GM19351 (cell line): Measurements from ENCODE around the gene CYP51A1.
"Not testable (repeated sequence)": the region's sequence is repeated elsewhere in the genome, so short reads cannot be mapped to it uniquely, and the experiment has no call there.

ENCODE experiments used
- ATAC-seq: cut with Tn5 transposase; IDR thresholded peaks from one replicate; pipeline ENCODE4 v1.9.1; 2021; ENCODE audit warnings: mild to moderate bottlenecking, moderate library complexity; ENCODE audit not compliant: unreplicated experiment

CYP51A1 gene

DNA sequence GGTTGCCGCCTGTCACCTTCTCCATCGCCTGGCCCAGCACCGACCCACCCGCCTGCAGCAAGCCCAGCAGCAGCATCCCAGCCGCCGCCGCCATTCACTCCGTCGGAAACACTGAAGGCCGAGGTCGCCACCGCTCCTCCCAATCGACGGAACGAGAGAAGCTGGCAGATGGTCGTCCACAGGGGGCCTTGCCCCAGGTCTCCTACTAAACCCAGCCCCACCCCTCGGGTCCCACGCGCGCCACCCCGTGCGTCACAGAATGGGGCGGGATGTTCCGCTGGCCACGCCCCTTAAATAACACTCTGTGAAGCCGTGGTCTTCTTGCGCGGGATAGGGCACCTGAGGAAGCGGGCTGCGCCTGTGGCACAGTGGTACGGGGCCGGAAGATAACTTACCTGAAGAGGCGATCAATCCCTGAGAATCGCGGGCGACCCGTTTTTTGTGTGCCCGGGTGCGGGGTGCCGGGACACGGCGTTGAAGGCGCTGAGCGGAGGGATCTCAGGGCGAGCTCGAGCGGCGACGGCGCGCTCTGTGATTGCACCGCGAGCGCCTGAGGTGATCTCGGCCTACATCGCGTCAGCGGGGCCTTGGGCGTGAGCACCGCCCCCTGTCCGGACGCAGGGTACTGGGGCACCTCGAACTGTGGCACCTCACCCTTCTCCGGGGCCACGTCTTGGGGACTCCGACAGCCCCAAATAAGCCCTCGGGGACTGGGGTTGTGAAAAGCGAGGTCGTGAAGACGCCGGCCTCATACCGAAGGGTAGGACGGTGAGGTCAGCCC lies at the start of gene CYP51A1:
Gene CYP51A1, minus strand, starts transcription at position 207 of the 781 bp plus-strand sequence. Its CDS starts 113 bp downstream, at position 94.
- peak; percentile 86 for ATAC-seq

DNA sequence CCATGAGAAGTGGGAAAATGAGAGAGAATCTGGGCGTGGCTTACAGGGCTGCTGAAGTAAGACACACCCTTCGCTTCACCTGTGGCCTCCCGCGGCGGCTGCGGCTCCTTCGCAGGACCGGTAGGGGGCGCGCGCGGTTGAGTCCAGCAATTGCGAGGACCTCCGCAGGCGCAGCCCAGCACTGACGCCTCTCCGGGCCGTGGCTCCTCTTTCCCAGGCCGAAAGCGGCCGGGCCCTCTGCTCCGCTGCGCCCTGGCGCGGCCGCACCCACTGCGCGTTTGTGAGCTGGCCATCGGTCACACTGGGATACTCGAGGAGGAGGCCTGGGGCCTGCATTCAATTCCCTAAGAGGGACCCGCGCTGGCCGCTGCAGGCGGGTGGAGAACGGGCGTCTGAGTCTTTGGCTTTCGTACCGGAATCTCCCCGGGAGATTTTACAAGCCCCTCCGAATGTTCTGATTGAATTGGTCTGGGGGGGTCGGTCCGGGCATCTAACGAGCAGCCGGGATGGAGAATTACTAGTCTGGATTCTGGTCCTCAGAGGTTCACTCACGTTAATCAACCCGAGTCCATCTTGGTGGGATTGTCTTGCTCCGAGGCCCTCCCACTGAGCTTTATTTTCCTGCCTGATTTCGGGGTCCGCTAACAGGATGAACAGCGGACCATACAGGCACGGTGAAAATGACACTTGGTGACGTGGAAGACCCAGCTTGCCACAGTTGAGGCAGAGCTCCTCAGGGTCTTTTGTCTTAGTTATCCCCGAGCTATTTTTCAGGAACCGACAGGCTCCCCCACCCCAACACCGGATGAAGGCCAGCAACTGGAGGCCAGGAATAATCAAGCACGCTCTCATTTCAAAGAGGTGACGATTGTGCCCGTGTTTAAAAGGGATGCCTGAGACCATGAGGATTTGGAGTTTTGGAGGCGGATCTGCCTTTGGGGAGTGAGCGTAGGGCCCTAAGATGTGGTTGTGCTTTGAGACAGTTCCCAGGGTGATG lies 44.9 kb upstream of the CYP51A1 start, which contains the start of gene LRRD1:
Gene LRRD1, minus strand, starts transcription at position 215 of the 997 bp plus-strand sequence. CDS start 13,940 bp downstream, outside the sequence.
- peak; percentile 100 for ATAC-seq

- ATAC-seq = no peak
Measured at GRCh38 chr7:92177362-92177761, 43.1 kb upstream of the CYP51A1 start.

- not testable (repeated sequence) for ATAC-seq
Measured at GRCh38 chr7:92169529-92169928, 35.3 kb upstream of the CYP51A1 start.

- no peak for ATAC-seq
Measured at GRCh38 chr7:92161271-92161670, 27.0 kb upstream of the CYP51A1 start.

- peak; percentile 87 for ATAC-seq
Measured at GRCh38 chr7:92158660-92159575, 24.6 kb upstream of the CYP51A1 start.

DNA sequence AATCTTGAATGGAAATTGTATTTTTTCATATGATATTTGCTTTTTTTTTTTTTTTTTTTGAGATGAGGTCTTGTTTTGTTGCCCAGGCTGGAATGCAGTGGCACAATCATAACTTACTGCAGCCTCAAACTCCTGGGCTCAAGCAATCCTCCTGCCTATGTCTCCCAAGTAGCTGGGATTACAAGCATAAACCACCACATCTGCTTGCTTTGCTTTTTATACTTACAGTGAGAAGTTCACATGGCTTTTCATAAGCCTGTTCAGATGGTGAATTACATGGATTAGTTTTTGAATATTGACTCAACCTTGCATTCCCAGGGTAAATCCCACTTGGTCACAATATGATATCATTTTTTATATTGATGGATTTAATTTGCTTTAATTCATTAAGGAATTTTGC lies 22.7 kb upstream of the CYP51A1 start:
- ATAC-seq = no peak

- no peak for ATAC-seq
Measured at GRCh38 chr7:92155108-92155739, 20.9 kb upstream of the CYP51A1 start.

- ATAC-seq = no peak
Measured at GRCh38 chr7:92150450-92151017, 16.3 kb upstream of the CYP51A1 start.

DNA sequence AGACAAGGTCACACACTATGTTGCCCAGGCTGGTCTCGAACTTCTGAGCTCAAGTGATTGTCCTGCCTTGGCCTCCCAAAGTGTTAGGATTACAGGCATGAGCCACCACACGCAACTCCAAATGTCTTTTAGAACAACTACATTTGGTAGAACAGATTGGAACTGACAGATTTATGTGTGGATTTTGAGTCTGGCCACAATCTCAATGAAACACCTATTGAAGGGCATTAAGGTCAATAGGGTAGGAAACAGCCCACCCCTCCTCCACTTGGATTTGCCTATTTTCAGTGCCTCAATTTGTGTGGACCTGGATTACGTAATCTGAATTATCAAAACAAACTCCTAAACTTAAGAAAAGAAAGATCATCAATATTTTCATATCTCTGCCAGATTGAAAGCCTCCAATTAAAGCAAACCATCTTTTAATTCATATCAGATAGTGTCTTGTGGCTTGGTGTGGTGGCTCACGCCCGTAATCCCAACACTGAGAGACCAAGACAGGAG lies 15.5 kb upstream of the CYP51A1 start:
- no peak for ATAC-seq

- ATAC-seq = not testable (repeated sequence)
Measured at GRCh38 chr7:92143192-92143880, 9.1 kb upstream of the CYP51A1 start.

GRCh38 chr7:92142791-92143190 lies 8.5 kb upstream of the CYP51A1 start:
- ATAC-seq = not testable (repeated sequence)

- ATAC-seq = no peak
Measured at GRCh38 chr7:92141161-92141560, 6.9 kb upstream of the CYP51A1 start.

- ATAC-seq = no peak
Measured at GRCh38 chr7:92137557-92137956, 3.3 kb upstream of the CYP51A1 start.

DNA sequence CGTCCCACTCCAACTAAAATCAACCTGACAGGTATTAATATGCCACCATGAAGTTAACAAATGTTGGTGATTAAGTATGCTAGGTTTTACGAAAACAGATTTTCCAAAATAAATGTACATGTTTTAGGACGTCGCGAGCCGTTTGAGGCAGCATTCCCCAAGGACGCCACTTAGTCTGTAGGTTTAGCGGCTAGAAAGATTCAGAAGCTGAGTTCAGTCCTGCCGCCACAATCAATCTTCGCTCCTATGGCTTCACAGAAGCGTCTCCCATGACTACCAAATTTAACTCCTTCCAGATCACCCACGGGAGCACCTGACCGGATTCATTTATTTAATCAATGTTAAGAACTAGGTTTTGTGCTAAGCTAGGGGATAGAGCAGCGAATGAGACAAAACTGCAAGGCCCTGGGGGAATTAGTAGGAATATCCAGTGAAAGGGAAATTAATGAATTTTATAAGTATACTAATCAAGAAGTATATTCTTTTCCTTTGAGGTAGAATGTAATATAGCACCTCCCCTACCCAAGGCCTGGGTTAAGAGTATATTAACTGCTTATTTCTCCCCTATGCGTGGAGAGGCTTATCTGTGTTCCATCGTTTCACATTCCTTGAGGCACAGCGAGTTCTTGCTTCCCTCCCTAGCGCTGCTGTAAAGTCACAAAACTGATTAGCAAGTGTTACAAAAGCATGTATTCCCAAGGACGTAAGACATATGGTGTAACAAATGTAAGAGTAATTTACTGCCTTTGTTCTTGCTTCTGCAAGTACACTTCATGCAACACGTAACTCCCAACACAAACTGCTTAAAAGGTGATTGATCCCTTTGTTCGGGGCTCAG lies 994 bp upstream of the CYP51A1 start:
- no peak for ATAC-seq

GRCh38 chr7:92133737-92134270 lies 473 bp downstream of the CYP51A1 start:
- ATAC-seq = peak; percentile 26

- ATAC-seq = peak; percentile 17
Measured at GRCh38 chr7:92133133-92133736, 1.0 kb downstream of the CYP51A1 start.
